Right ventricle myocardium superior (tissue), 1 donor: ENCODE measurements around the gene CALCOCO2. TPM values are rescaled to one million over a fixed set of nuclear protein-coding genes. Genes with fewer than 3 reads are reported as not detected.
"Not testable (repeated sequence)": the region's sequence is repeated elsewhere in the genome, so short reads cannot be mapped to it uniquely, and the experiment has no call there.

ENCODE experiments used
- ATAC-seq: fragments of 200-7000 bp; cut with Tn5 transposase; one replicate; pipeline ENCODE4 v1.9.1; 2020; ENCODE audit warnings: mild to moderate bottlenecking; ENCODE audit not compliant: poor library complexity
- DNase-seq: peaks from one replicate; pipeline ENCODE4 v3.0.0-alpha.2; 2020
- intact Hi-C: fragments of 100-400 bp; cut with DNase I; formaldehyde crosslinking; loops from one replicate; pipeline ENCODE4 v1.11.2; 2022
- total RNA-seq: library from RNA; stranded (reverse); fragmentation: NEBNext Ultra II Directional; extraction: Animal tissue kit (Norgen Biotek cat#: 25700); gene quantifications from one replicate; pipeline ENCODE4 v1.2.1, GENCODE V29; 2021
- donor health status: DM: no; HTN: yes; CAD: no; lungs with severe emphysema.

The CALCOCO2 gene
- total RNA-seq, 1 donor from 2014 or later, result 341 TPM

- intact Hi-C loops, result no loop called here
- DNase-seq (no peak), ATAC-seq (peak; percentile 23)
Observed at GRCh38 chr17:48869821-48870318, 39.0 kb downstream of the CALCOCO2 start.

GRCh38 chr17:48871035-48871550, 40.3 kb downstream of the CALCOCO2 start:
- ATAC-seq (no peak), DNase-seq (no peak)
- intact Hi-C loops, result no loop called here

- ATAC-seq (peak; percentile 42), DNase-seq (peak; percentile 48)
- intact Hi-C loops, result no loop called here
Observed at GRCh38 chr17:48871551-48872351, 40.9 kb downstream of the CALCOCO2 start.

GRCh38 chr17:48872409-48872808, 41.6 kb downstream of the CALCOCO2 start:
- intact Hi-C loops, ATAC-seq, DNase-seq: not testable (repeated sequence)

- ATAC-seq, result peak; percentile 36
- DNase-seq, result no peak
- intact Hi-C loops, result no loop called here
Observed at GRCh38 chr17:48873209-48873608, 42.4 kb downstream of the CALCOCO2 start.

GRCh38 chr17:48873696-48874443, 43.0 kb downstream of the CALCOCO2 start:
- no peak for DNase-seq
- ATAC-seq, result no peak
- intact Hi-C loops, result no loop called here

- no peak for DNase-seq
Observed at GRCh38 chr17:48878920-48879898, 48.4 kb downstream of the CALCOCO2 start.

GRCh38 chr17:48882272-48882671, 51.4 kb downstream of the CALCOCO2 start:
- ATAC-seq (no peak), DNase-seq (no peak)
- intact Hi-C loops, result no loop called here

More at GRCh38 chr17:48878920-48879898, 48.4 kb downstream of the CALCOCO2 start:
- intact Hi-C loops, result loop anchor here (2.0 to 5.0 kb wide), 4 partner anchors 64 to 207 kb away; partner anchors contain the start of gene HOXB13
- ATAC-seq, result peak; percentile 93

GRCh38 chr17:48883171-48883570, 52.3 kb downstream of the CALCOCO2 start:
- intact Hi-C loops, result no loop called here
- DNase-seq (no peak), ATAC-seq (no peak)

GRCh38 chr17:48890086-48890485, 59.3 kb downstream of the CALCOCO2 start:
- intact Hi-C loops, result no loop called here
- DNase-seq (no peak), ATAC-seq (no peak)

GRCh38 chr17:48892940-48893645, 62.3 kb downstream of the CALCOCO2 start:
- intact Hi-C loops, result no loop called here
- DNase-seq (no peak), ATAC-seq (no peak)

GRCh38 chr17:48893646-48894508, 63.0 kb downstream of the CALCOCO2 start:
- intact Hi-C loops, result no loop called here
- ATAC-seq, result no peak
- DNase-seq, result no peak

GRCh38 chr17:48894886-48895285, 64.1 kb downstream of the CALCOCO2 start:
- intact Hi-C loops, result no loop called here
- ATAC-seq, result no peak
- DNase-seq, result no peak

GRCh38 chr17:48901241-48901640, 70.4 kb downstream of the CALCOCO2 start:
- ATAC-seq, result no peak
- intact Hi-C loops, result no loop called here
- DNase-seq, result no peak

- intact Hi-C loops, result no loop called here
Observed at GRCh38 chr17:48903401-48903800, 72.6 kb downstream of the CALCOCO2 start.

GRCh38 chr17:48904428-48904827, 73.6 kb downstream of the CALCOCO2 start:
- intact Hi-C loops, result no loop called here
- ATAC-seq (no peak), DNase-seq (no peak)

More at GRCh38 chr17:48903401-48903800, 72.6 kb downstream of the CALCOCO2 start:
- DNase-seq (no peak), ATAC-seq (no peak)

- intact Hi-C loops, result no loop called here
- no peak for DNase-seq
- ATAC-seq, result no peak
Observed at GRCh38 chr17:48905987-48906515, 75.2 kb downstream of the CALCOCO2 start.
